T-helper 9 cell (primary cell): ENCODE measurements around the gene SGPP2.

Experiments used
- DNase-seq: peaks from one replicate; pipeline ENCODE4 v3.0.0-alpha.2; 2020

The SGPP2 gene

DNA sequence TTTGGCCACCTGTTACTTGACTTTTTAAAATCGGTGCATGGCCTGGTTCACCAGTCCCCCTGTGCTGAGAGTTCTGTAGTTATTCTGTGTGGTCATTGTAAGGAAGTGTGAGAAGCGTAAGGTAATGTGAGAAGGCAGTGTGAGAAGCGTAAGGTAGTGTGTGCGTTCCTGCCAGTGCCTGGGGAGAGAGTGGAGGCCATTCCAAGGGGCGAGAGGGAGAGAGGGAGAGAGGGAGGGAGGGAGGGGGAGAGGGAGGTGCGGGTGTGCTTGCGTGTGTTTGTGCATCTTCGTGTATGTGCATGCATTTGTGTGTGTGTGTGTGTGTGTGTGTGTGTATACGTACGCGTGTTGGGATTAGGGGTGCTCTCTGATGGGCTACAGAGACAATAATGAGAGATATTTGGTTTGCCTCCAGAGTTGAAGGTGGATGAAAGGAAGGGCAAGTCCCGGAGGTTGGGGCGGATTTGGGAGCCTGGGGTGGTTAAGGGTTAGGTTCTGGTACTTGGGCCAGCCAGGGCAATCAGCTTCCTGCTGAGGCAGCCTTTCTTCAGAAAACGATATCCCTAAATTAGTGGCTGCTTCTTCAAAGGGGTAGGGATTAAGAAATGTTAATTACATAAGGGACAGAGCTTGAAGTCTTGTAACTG lies 53.7 kb downstream of the SGPP2 start:
- no peak for DNase-seq

DNA sequence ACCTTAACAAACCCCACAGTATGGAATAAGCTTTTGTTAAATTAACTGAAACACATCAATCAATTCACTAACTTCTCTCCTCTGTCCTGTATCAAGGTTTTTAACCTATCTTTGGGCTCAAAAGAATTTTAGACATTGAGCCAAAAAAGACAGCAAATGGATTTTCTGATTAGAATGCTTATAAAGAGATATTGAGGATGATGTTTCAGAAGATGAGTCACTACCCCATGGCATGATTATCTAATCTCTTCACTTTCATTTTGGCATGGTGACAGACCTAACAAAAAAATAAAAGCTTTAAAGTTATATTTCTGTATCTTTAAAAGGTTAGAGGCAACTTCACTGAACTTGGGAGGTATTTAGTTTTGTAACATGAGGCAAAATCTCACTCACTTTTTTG lies 55.5 kb downstream of the SGPP2 start:
- no peak for DNase-seq

DNA sequence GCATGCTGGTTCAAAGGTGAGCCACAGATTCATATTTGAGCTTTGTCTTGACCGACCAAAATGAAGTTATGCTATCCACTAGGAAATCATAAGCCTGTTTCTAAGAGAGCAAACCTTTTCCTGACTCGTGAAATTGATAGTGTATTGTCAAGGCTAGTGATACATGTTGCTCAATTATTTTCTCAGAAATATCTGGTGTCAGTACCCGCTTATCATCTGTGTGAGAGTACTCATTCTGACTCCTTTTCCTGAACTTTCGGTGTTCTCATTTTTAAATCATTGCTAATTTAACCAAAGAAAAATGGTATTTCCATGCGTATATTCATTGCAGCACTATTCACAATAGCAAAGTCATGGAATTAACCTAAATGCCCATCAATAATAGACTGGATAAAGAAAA lies 56.2 kb downstream of the SGPP2 start:
- DNase-seq, result no peak

DNA sequence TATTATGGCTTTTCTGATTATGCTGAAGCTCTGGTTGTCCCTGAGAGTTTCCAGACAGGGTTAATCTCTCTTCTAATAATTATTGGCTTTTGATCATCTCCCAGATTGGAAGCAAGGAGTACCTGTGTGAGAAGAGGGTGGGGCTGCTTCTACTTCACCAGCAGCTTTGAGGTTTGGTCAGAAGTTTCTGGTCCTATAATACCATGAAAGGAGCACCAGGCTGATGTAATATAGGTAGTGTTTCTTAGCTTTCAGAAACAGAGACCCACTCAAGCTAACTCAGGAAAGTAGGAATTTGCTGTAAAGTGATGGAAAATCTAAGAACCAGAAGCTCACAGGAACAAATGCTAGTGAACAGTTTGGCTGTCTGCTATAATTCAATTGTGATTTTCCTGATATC lies 57.6 kb downstream of the SGPP2 start:
- DNase-seq, result no peak

DNA sequence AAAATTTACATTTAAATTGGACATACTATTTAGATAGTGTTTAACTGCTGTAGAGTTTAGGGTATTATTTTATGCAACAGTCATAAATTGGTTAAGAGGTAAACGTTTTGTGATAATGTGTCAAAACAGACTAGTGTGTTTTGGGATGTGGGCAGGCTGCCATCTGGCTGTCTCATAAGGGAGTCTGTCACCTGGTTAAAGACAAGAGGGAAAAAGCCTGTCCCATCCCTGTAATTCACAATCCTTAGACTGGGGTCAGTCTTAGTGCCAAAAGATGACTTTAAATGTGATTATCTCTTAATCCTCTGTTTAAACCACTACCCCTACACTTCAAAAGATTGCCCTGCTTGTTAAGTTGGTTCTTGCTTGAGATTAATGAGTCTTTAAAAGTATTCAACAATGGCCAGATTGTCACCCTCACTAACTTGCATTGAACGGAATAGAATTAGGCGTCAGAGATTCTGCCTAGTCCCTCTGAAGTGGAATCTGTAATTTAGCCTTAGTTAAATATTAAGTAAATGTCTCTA lies 59.2 kb downstream of the SGPP2 start:
- no peak for DNase-seq

DNA sequence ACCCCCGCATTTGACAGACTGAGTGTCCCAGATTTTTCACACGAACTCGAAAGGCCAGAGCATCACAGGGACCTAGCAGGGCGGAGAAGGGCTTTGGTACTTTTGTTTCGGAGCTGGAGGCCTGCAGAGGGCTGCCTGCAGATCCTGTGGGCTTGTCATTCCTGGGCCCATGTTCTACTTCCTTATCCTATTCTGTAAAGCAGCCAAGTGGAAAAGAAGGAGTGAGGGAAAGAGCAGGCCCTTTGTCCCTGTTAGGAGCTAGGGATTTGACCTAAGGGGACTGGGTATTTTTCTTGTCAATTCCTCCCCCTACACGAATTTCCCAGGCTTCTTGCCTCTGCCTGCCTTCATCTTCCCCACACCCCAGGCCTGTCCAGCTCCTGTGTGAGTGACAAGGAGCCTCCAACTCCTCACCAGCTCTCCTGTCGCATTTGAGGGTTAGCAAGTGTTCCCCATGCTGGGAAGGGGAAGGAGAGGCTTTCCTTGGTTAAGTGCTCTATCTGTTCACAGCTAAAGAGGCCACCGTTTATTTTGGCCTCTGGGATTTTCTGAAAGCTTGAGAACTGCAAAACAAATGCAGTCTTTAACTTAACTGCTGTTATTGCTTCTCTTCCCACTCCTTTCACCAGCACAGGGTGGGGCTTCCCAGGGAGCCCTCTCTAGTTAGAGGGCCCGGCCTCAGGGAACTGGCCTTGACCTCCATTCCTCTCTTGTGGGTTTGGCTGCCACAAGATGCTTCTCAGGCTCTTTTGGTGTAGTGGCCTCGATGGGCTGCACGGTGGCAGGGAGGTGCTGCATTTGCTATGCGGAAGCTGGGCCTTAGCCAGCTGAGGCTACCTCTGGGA lies 61.2 kb downstream of the SGPP2 start:
- no peak for DNase-seq

DNA sequence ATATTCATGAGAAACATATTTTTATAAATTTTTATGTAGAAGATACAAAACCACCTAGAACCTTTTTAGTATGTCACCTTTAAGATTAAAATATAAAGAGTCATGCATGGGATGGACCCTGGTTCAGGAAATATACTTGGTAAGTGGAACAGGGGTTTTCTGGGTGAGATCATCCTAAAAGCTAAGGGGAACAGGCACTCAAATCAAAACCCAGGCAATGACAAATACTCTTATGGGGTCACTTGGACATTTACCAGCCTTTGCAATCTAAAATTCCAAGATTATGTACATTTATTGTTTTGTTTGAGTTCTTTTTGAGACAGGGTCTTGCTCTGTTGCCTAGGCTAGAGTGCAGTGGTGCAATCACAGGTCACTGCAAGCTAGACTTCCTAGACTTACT lies 65.8 kb downstream of the SGPP2 start:
- DNase-seq, result no peak

DNA sequence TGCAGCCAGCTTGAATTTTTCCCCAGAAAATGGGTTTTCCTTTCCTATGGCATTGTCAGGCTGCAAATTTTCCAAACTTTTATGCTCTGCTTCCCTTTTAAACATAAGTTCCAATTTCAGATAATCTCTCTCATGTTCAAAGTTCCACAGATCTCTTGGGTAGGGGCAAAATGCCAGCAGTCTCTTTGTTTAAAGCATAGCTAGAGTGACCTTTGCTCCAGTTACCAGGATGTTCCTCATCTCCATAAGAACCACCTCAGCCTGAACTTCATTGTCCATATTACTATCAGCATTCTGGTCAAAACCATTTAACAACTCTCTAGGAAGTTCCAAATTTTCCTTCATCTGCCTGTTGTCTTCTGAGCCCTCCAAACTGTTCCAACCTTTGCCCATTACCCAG lies 68.3 kb downstream of the SGPP2 start:
- no peak for DNase-seq

DNA sequence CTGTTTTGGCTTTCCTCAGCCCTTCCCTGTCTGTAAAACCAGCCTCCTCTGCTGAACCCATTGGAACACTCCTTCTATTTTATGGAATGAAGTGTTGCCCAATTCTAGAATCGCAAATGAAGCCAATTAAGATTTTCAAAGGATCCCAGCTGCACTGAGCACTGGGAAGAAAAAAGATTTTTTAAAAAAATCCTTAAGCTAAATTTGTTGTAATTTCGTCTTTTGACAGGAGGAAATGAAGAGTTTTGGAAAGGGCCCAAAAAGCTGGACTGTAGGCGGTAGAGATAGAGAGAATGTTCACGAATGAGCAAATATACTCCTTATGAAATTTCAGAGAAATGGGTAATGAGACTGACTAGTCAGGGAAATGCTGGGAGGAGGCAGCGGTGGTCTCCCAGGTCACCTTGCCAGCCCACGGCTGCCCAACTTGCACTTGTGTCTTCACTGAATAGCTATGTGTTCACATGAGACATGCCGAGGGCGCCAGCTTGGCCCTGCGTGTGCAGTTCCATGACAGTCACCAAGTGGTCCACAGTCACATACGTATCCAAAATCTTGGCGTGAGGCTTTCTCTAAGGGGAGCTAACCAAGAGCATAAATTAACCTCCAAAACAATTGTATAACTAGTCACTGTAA lies 69.9 kb downstream of the SGPP2 start:
- no peak for DNase-seq

DNA sequence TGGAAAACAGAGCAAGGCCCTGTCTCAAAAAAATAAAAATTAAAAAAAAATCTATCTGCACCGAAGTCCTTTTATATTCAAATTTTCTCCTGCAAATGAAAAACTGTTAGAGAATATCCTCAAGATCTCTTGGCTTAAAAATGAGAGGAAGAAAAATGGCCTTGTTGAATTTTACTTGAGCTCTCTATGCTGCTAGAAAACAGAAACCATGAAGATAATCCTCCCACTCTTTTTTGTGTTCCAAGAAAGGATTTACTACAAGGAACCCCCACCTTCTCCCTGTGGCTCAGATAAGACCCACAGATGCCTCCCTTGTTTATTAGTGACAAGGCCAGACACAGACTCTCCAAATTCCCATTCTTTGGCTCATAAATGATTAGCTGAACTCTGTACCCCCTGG lies 71.0 kb downstream of the SGPP2 start:
- no peak for DNase-seq

DNA sequence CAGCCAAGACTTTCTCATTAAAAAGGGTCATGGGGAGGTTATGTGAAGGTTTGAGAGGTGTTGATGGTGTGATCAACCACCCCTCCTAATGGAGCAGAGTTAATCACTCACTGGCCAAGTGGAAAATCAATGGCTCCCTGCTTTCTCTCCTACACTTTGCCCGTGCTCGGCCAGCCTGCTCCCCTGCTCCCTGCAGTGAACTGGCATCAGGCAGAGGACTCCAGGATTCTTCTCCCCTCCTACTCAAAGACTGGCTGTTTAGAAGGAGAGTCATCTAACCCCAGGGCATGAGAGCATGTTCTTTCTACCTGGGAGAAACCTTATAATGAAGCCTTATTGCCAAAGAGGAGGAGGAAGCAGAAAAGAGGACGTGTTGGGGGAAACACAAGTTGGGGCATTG lies 74.9 kb downstream of the SGPP2 start:
- DNase-seq, result no peak

DNA sequence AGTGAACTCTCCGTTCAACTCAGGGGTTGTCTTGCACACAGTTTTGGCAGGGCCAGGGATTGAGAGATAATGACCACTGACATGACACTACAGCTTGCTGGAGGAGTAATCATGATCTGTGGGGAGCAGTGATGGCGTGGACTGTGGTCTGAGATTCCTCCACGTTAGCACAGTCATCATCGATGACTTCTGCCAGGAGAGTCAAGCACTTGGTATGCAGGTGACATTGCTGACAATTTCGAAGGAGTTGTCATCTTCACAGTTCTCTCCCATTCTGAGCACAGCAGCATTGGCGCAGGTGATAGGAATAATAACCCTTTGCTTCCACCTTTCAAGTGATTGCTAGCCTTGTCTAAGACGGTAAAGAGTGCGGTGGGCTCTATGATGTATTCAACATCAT lies 79.8 kb downstream of the SGPP2 start:
- DNase-seq, result no peak

DNA sequence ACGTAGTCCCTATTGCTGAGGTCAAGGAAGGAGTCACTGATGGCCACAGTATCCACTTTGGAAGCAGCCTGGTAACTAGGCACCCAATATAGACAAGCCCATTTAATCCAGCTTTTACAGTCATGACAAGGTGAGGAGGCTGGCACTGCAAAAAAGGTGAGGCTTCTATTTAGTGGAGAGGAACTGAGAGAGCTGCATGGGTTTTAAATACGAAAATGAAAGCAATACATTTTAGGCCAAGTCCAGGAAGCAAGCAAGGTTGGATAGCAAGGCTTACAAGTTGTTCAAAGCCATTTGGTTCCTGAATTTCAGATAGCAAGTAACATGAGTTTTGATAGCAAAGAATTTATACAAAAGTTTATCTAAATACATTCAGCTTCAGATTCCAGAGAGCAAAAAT lies 80.4 kb downstream of the SGPP2 start:
- no peak for DNase-seq

DNA sequence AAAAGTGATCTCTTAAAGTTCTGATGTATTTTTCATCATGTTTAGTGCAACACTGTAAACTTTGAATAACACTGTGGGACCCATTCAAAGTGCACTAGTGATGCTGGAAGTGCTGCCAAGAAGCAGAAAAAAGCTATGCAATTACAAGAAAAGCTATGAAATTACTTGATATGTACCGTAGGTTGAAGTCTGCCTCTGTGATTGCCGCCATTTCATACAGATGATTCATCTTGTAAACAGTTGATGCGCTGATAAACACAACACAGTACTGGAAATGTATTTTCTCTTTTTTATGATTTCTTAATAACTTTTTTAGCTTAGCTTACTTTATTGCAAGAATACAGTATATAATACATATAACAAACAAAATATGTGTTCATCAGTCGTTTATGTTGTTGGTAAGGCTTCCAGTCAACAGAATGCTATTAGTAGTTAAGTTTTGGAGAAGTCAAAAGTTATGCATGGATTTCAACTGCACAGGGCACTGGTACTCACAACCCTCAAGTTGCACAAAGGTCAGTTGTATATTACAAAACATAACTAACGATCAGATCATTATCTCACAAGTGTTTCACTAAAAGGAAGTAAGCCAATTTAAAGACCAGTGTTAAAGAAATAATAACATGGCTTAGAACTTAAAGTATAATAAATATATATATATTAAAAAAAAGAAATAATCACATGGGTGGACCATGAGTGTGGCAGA lies 82.0 kb downstream of the SGPP2 start:
- no peak for DNase-seq

DNA sequence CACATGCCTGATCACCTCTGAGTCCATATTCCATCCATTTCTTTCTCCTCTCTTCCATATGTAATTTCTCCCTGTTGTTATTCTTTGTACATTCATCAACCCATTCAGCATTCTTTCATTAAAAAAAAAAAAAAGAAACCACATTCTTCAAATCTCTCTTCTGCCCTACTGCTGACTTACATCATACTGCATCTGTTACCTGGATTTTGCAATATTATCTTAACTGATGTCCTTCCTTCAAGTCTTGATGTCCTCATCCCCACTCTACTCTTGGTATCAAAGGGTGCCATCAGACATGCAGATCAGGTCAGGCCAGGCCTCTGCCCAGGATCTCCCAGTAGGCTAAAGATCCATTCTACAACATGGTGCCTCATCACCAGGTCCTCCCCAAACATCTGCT lies 90.6 kb downstream of the SGPP2 start:
- no peak for DNase-seq

DNA sequence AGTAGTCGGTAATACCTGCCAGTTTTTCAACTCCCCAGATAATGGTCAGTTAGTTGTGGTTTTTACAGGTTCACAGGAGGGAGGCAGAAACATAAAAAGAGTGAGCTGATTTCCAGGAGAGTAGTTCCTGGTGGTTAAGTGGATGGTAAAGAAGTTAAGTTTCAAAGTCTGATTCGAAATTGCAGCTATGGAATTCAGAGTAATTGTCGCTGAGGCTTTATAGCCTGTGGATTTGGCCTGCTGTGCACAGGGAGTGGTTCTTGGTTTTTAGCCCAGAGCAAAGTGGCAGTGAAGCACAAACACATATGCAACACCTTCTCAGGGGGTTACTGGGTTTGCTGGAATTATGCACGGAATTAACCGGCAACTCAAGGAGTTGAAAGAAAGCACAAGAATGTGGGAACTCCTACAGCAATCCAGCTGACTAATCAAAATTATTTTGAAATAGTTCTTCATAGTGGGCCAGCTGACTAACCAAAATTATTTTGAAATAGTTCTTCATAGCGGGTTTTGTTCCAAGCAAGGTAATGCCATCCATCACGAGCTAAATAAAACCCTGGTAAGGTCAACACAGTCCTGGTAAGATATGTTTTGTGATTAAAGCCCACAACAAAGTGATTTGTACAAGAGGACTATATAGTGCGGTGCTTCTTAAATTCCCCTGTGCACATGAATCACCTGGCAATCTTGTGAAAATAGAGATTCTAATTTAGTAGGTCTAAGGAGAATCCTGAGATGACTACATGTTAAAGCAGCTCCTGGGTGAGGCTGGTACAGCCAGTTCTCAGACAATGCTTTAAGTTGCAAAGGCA lies 94.4 kb downstream of the SGPP2 start:
- no peak for DNase-seq

DNA sequence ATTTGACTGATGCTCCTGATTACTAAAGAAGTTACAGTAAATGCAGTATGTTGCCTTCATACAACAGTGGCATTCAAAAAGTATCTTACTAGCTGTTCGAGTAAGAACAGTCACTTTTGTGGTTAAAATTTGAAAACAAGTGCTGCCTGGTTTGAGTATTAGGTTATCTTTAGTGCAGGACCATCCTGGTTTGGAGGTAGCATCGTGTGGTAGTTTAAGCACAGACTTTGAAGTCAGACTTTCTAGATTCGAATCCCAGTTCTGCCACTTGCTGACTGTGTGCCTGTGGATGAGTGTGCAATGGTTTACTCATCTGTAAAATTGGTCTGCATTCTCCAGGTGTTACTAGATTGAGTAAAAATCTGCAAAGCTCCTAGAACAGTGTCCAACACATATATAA lies 96.8 kb downstream of the SGPP2 start:
- no peak for DNase-seq

DNA sequence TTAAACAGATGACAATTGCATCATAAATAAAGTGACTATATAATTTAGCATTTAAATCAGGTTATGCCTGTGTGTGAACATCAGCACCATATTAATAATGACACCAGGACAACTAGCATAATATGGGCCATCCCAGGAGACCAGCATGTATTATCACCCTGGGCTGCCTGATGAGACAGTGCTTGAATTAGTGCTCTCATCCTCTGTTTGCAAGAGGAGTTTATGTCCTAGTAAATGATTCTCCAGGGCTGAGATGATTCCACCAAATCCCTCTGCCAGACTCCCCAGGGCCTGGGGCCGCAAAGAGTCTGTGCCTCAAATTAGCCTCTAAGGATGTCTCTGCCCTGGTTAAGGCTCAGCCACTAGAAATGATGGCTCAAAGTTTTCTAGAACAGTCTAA lies 97.7 kb downstream of the SGPP2 start:
- no peak for DNase-seq

DNA sequence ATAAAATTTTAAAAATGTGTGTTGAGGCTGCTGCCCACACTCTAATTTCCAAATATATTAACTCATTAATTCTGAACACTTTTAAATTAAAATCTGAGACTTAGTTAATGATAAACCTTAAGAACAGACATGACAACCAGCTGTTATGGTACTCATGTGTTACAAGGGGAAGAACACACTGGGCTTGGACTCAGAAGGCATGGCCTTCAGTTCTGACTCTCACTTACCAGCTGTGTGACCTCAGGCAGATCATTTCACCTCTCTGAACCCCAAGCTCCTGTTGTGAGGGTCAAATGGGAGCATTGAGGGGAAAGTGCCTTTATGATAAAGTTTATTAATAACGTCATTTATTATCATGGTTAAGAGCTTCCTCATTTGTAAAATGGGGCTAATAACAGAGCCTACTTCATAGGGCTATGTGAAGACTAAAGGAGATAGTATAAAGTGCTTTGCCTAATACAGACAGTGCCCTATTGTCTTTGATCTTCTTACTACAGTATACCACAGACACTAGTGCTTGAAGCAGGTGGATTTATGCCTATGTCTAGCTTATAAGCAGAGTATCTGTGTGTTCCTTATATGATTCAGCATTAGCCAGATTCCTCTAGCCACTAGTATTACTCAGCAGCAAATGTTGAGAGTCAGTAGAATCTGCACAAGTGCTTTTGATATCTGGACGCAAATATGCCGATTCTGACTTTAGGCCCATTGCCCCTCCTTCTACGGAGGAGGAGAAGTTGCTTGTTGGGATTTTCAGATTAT lies 99.6 kb downstream of the SGPP2 start:
- DNase-seq, result no peak

DNA sequence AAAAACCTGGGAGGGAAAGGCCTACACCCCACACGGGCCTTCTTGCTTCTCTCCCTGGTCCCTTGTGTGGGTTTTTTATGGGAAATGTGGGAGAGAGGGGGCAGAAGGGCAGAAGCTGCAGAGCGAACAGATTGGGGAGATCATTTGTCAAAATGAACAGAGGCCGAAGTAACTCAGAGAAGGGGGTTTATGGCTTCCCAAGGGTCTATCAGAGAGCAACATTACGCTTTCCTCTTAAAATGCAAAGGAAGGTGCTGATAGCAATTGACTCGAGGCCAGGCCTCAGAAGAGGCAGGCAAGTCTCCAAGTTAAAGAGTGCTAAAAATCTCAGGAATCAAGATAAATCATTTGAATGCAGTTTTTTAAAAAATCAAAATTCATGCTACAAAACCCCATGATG lies 101.5 kb downstream of the SGPP2 start:
- no peak for DNase-seq

DNA sequence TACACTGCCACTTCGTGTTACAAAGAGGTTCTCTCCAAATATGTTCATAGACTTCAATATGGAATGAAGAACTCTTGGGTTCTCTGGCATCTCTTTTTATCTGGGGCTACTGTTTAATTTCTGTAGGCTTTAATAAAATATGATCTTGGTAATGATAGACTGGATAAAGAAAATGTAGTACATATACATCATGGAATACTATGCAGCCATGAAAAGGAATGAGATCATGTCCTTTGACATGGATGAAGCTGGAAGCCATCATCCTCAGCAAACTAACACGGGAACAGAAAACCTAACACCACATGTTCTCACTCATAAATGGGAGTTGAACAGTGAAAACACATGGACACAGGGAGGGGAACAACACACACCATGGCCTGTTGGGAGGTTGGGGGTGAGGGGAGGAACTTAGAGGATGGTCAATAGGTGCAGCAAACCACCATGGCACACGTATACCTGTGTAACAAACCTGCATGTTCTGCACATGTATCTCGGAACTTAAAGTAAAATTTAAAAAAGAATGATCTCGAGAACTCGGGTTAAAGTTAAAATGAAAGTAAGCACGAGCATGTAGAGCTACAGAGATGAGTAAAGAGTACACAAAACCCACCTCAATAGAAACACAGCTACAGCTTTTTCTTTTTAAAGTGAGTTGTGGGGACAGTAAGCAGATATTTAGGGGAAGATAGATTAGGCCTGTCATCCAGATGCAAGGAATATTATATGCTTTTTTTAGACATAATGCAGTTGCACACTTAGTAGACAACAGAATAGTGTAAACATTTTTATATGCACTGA lies 102.3 kb downstream of the SGPP2 start:
- DNase-seq, result no peak
